Endodermal cell (in vitro differentiated cells): ENCODE results near the gene CYP4F8. TPM values are rescaled to one million over a fixed set of nuclear protein-coding genes. Genes with fewer than 3 reads are reported as not detected.

Experiments used
- DNase-seq: peaks from one replicate; pipeline ENCODE4 v3.0.0-alpha.2; 2017
- H3K27ac ChIP-seq: 2 replicates; pipeline ENCODE4 v1.5.1; 2013; ENCODE audit warnings: mild to moderate bottlenecking, low read depth, low read length, moderate library complexity
- H3K27me3 ChIP-seq: 2 replicates; pipeline ENCODE4 v1.6.1; 2013; ENCODE audit warnings: mild to moderate bottlenecking, low read length, moderate library complexity; ENCODE audit not compliant: insufficient read depth, control insufficient read depth, poor library complexity, severe bottlenecking
- H3K36me3 ChIP-seq: 2 replicates; pipeline ENCODE4 v1.7.0; 2013; ENCODE audit warnings: mild to moderate bottlenecking, low read length, moderate library complexity; ENCODE audit not compliant: control insufficient read depth, insufficient read depth
- H3K4me1 ChIP-seq: one replicate; pipeline ENCODE4 v1.7.0; 2013; ENCODE audit warnings: low read length; ENCODE audit not compliant: control insufficient read depth, insufficient read depth
- H3K4me3 ChIP-seq: 2 replicates; pipeline ENCODE4 v1.5.1; 2013; ENCODE audit warnings: mild to moderate bottlenecking, low read length, moderate library complexity
- H3K9ac ChIP-seq: 2 replicates; pipeline ENCODE4 v1.6.1; 2013; ENCODE audit warnings: mild to moderate bottlenecking, low read length, moderate library complexity; ENCODE audit not compliant: poor library complexity, severe bottlenecking; ENCODE audit errors: extremely low read depth
- H3K9me3 ChIP-seq: 2 replicates; pipeline ENCODE4 v1.6.1; 2013; ENCODE audit warnings: mild to moderate bottlenecking, low read length, moderate library complexity; ENCODE audit not compliant: control insufficient read depth
- H3K27ac Mint-ChIP-seq: 2 replicates; pipeline ENCODE4 v1.8.0; 2020; ENCODE audit warnings: mixed read lengths
- H3K27me3 Mint-ChIP-seq: 2 replicates; pipeline ENCODE4 v1.8.0; 2021; ENCODE audit warnings: mild to moderate bottlenecking, mixed read lengths; ENCODE audit not compliant: insufficient read depth
- H3K36me3 Mint-ChIP-seq: 2 replicates; pipeline ENCODE4 v1.8.0; 2020; ENCODE audit warnings: low read depth, mixed read lengths
- H3K4me1 Mint-ChIP-seq: 2 replicates; pipeline ENCODE4 v1.8.0; 2020; ENCODE audit warnings: mixed read lengths
- H3K4me3 Mint-ChIP-seq: 2 replicates; pipeline ENCODE4 v1.8.0; 2020; ENCODE audit warnings: mild to moderate bottlenecking, moderate library complexity, mixed read lengths
- H3K9me3 Mint-ChIP-seq: 2 replicates; pipeline ENCODE4 v1.8.0; 2020; ENCODE audit warnings: mild to moderate bottlenecking, mixed read lengths
- WGBS, 2 experiments: methylation state at CpG; one replicate each; pipeline versions ENCODE4 v1.1.5 to v1.1.7; 2013; ENCODE audit warnings: missing lambda C conversion rate in 2 of 2, mixed read lengths in 1 of 2; ENCODE audit not compliant: insufficient coverage in 1 of 2, insufficient read length in 1 of 2; 5-methylcytosine and 5-hydroxymethylcytosine counted together
- total RNA-seq, 2 donors: library from RNA; stranded (reverse); fragmentation: NEBNext Ultra II Directional in 1 of 2; extraction: Animal tissue kit (Norgen Biotek cat#: 25700) in 1 of 2; gene quantifications; 2 replicates in 1 of 2; 3 replicates in 1 of 2; pipeline ENCODE4 v1.2.1, GENCODE V29; 2021
- TF ChIP-seq, protein P1 (sequence below): fragments of 200-600 bp; sonication (generic); conservative IDR thresholded peaks from 2 replicates; pipeline ENCODE4 v1.5.0; 2021; ENCODE audit warnings: antibody characterized with exemption, mild to moderate bottlenecking

CYP4F8 gene
- total RNA-seq, 2 donors from 2014 or later: not detected

DNA sequence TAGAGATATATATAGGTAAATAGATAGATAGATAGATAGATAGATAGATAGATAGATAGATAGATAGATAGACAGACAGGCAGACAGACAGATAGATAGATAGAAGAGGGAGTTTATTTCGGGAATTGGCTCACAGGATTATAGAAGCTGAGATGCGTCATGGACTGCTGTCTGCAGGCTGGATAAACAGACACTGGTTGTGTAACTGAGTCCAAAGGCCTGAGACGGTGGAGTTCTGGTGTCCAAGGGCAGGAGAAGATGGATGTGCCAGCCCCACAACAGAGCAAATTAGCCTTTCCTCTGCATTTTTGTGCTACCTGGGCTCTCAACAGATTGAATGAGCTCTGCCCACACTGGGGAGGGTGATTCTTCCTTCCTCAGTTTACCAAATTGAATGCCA is 28.4 kb downstream of the CYP4F8 start:
- H3K27ac ChIP-seq: no peak overlapping the region
- Mint-ChIP-seq H3K36me3 (no peaks in the 10 kb centered on the region), H3K4me3 (no peak overlapping the region), H3K9me3 (peaks cover 99% of the 10 kb centered on the region), H3K27ac (no peak overlapping the region), H3K4me1 (no peaks in the 10 kb centered on the region), H3K27me3 (no peaks in the 10 kb centered on the region)
- no peak overlapping the region for H3K9ac ChIP-seq
- H3K9me3 ChIP-seq: peaks cover 65% of the 10 kb centered on the region
- H3K4me3 ChIP-seq: no peak overlapping the region
- no peaks in the 10 kb centered on the region for H3K27me3 ChIP-seq
- H3K36me3 ChIP-seq: no peaks in the 10 kb centered on the region
- TF ChIP-seq, protein P1, sequence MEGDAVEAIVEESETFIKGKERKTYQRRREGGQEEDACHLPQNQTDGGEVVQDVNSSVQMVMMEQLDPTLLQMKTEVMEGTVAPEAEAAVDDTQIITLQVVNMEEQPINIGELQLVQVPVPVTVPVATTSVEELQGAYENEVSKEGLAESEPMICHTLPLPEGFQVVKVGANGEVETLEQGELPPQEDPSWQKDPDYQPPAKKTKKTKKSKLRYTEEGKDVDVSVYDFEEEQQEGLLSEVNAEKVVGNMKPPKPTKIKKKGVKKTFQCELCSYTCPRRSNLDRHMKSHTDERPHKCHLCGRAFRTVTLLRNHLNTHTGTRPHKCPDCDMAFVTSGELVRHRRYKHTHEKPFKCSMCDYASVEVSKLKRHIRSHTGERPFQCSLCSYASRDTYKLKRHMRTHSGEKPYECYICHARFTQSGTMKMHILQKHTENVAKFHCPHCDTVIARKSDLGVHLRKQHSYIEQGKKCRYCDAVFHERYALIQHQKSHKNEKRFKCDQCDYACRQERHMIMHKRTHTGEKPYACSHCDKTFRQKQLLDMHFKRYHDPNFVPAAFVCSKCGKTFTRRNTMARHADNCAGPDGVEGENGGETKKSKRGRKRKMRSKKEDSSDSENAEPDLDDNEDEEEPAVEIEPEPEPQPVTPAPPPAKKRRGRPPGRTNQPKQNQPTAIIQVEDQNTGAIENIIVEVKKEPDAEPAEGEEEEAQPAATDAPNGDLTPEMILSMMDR: no peak
- 72 to 73% methylated on average over 2 to 3 of the region's 3 CpGs for WGBS, 2 experiments
- H3K4me1 ChIP-seq: no peaks in the 10 kb centered on the region
- no peak for DNase-seq

DNA sequence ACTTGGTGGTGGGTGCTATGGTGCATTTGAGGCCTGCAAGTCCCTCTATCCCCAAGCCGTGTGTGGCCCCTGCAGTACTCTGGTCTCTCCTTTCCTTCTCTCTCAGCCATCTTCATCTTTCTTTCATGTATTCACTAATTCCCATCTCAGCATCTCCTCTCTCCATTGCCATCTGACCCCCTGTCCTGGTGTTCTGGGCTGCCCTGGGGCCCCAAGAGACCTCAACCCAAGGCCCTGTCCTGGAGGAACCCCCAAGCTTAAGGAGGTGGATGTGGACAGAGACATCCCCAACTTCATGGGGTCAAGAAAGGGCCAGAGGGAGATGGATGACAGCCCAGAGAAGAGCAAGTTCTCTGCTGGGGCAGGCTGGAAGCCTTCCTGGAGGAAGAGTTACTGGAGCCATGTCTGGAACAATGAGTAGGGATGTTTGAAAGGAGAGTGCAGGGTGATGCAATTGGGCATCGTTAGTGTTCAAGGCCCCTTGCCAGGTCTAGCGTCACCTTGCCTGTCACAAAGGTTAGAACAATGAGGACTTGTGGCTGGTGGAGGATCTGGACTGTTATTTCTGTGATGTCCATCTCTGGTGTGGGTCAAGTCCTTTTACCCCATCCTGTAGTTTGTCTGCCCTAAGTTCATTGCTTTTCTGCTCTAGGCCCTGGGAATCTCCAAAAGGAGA is 29.2 kb downstream of the CYP4F8 start:
- Histone ChIP-seq H3K27ac (no peak overlapping the region), H3K9me3 (peaks cover 65% of the 10 kb centered on the region), H3K27me3 (no peaks in the 10 kb centered on the region), H3K4me1 (no peaks in the 10 kb centered on the region), H3K4me3 (no peak overlapping the region), H3K36me3 (no peaks in the 10 kb centered on the region), H3K9ac (no peak overlapping the region)
- Mint-ChIP-seq H3K27ac (no peak overlapping the region), H3K4me3 (no peak overlapping the region), H3K9me3 (peaks cover 100% of the 10 kb centered on the region), H3K36me3 (peaks cover under 1% of the 10 kb centered on the region), H3K4me1 (no peaks in the 10 kb centered on the region), H3K27me3 (no peaks in the 10 kb centered on the region)
- TF ChIP-seq, protein P1: no peak
- WGBS, 2 experiments: 45 to 69% methylated on average over 2 to 3 of the region's 3 CpGs
- no peak for DNase-seq

- Histone ChIP-seq H3K9ac (no peak overlapping the region), H3K36me3 (no peaks in the 10 kb centered on the region), H3K4me3 (no peak overlapping the region), H3K9me3 (peaks cover 60% of the 10 kb centered on the region), H3K4me1 (no peaks in the 10 kb centered on the region), H3K27me3 (no peaks in the 10 kb centered on the region), H3K27ac (no peak overlapping the region)
- H3K4me1 Mint-ChIP-seq: no peaks in the 10 kb centered on the region
- no peaks in the 10 kb centered on the region for H3K27me3 Mint-ChIP-seq
- WGBS, 2 experiments: 33 to 50% methylated on average over 1 to 3 of the region's 3 CpGs
- no peak overlapping the region for H3K4me3 Mint-ChIP-seq
- TF ChIP-seq, protein P1: no peak
- no peak overlapping the region for H3K27ac Mint-ChIP-seq
- H3K36me3 Mint-ChIP-seq: peaks cover 3% of the 10 kb centered on the region
- DNase-seq: no peak
- peaks cover 100% of the 10 kb centered on the region for H3K9me3 Mint-ChIP-seq
These were observed 29.8 kb downstream of the CYP4F8 start for GRCh38 chr19:15644816-15645215.
